ENCODE data around the gene MFSD12.

MFSD12 gene

DNA sequence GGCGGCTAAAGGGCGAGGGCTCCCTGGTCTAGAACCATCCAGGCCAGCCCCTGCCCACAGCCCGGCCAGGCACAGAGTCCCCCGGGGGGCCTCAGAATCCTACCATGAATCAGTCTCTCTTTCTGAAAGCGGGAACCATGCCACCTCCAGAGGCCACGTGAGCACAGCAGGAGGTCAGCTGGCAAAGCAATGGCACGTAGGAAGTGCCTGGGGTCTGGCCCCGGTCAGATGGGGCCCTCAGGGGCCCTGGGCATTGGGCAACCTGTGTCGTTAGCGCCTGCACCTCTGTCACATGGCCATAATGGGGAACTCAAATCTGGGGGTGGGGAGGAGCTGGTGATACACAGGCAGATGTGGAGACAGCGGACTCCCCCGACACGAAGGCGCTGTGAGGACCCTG lies 8.8 kb downstream of the MFSD12 start:
- Histone ChIP-seq H3K4me3 (ENCODE audit: low read depth, low read length) (no peak overlapping the region), H3K36me3 (replicated peaks) (peaks cover 61% of the 10 kb centered on the region), H3K27me3 (replicated peaks) (no peaks in the 10 kb centered on the region), H3K27ac (no peak overlapping the region)
- TF ChIP-seq, protein P1, sequence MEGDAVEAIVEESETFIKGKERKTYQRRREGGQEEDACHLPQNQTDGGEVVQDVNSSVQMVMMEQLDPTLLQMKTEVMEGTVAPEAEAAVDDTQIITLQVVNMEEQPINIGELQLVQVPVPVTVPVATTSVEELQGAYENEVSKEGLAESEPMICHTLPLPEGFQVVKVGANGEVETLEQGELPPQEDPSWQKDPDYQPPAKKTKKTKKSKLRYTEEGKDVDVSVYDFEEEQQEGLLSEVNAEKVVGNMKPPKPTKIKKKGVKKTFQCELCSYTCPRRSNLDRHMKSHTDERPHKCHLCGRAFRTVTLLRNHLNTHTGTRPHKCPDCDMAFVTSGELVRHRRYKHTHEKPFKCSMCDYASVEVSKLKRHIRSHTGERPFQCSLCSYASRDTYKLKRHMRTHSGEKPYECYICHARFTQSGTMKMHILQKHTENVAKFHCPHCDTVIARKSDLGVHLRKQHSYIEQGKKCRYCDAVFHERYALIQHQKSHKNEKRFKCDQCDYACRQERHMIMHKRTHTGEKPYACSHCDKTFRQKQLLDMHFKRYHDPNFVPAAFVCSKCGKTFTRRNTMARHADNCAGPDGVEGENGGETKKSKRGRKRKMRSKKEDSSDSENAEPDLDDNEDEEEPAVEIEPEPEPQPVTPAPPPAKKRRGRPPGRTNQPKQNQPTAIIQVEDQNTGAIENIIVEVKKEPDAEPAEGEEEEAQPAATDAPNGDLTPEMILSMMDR (IDR thresholded peaks at IDR 0.05; ENCODE audit: low read depth, low read length, missing control alignments), result no peak
- DNase-seq, result no peak
- in situ Hi-C loops (cut with HindIII; ENCODE audit: low pct_ligation_motif_present, low sequenced_read_pairs), result no loop called here

DNA sequence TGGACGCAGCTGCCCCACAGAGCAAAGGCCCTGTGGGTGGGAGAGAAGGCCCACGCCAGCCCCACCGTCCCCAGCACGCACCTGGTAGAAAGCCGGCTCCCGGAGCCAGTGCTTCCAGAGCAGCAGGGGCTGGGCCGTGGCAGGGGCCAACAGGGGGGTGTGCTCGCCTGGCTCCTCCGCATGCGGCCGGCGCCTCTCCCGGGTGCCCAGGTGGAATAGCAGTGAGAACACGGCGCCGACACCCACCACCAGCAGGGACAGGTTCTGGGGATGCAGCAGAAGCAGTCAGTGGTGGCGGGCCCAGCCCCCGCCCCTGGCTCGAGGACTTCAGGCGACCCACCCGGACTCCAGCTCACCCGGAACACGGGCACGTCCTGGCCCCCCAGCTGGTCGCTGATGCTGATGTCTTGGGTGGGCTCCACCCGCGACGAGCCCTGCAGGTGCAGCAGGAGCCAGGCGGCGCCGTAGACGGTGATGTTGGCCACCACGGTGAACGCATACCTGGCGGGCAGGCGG lies 9.6 kb downstream of the MFSD12 start:
- H3K27me3 ChIP-seq (replicated peaks), result no peaks in the 10 kb centered on the region
- no peak for DNase-seq
- H3K27ac ChIP-seq, result no peak overlapping the region
- in situ Hi-C loops (cut with HindIII; ENCODE audit: low pct_ligation_motif_present, low sequenced_read_pairs), result no loop called here
- no peak overlapping the region for H3K4me3 ChIP-seq (ENCODE audit: low read depth, low read length)
- H3K36me3 ChIP-seq (replicated peaks), result peaks cover 66% of the 10 kb centered on the region
- TF ChIP-seq, protein P1 (IDR thresholded peaks at IDR 0.05; ENCODE audit: low read depth, low read length, missing control alignments), result no peak

DNA sequence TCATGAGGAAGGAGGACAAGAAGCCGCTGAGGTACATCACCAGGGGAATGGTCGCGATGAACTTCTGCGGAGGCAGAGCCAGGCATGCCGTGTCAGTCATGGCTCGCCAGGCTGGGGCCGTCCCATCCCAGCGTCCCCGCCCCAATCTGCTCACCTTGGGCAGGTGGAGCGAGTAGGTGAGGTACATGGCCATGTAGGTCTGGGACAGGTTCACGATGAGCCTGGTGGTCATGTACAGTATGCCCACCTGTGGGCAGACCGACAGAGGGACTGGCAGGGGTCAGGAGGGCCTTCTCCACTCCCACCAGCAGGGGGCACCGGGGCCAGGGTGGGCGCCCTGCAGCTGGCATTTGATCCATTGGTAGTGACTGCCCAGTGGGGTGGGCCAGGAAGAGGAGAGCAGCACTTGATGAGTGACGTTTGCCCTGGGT lies 10.1 kb downstream of the MFSD12 start:
- Histone ChIP-seq H3K27ac (no peak overlapping the region), H3K36me3 (replicated peaks) (peaks cover 71% of the 10 kb centered on the region), H3K4me3 (ENCODE audit: low read depth, low read length) (no peak overlapping the region), H3K27me3 (replicated peaks) (no peaks in the 10 kb centered on the region)
- TF ChIP-seq, protein P1 (IDR thresholded peaks at IDR 0.05; ENCODE audit: low read depth, low read length, missing control alignments), result peak; percentile 80
- in situ Hi-C loops (cut with HindIII; ENCODE audit: low pct_ligation_motif_present, low sequenced_read_pairs), result no loop called here
- no peak for DNase-seq

DNA sequence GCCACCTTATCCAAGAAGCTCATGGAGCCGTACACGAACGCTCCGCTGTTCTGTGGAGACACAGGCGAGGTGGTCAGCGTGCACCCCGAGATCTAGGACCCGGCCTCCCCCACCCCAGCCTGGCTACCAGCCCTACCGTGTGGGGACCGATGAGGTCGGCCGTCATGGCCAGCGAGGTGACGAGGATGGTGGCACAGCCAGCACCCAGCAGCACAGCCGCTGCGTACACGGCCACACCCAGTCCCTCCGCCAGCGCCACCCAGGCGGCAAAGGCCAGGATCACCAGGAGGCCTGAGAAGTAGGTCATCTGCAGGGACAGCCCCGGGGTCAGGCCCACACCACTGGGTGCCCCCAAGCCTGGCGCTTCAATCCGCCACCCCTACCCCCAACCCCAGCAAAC lies 11.3 kb downstream of the MFSD12 start:
- no peak overlapping the region for H3K4me3 ChIP-seq (ENCODE audit: low read depth, low read length)
- TF ChIP-seq, protein P1 (IDR thresholded peaks at IDR 0.05; ENCODE audit: low read depth, low read length, missing control alignments), result no peak
- no peak for DNase-seq
- H3K27ac ChIP-seq, result no peak overlapping the region
- H3K36me3 ChIP-seq (replicated peaks), result peaks cover 78% of the 10 kb centered on the region
- in situ Hi-C loops (cut with HindIII; ENCODE audit: low pct_ligation_motif_present, low sequenced_read_pairs), result no loop called here
- H3K27me3 ChIP-seq (replicated peaks), result no peaks in the 10 kb centered on the region

DNA sequence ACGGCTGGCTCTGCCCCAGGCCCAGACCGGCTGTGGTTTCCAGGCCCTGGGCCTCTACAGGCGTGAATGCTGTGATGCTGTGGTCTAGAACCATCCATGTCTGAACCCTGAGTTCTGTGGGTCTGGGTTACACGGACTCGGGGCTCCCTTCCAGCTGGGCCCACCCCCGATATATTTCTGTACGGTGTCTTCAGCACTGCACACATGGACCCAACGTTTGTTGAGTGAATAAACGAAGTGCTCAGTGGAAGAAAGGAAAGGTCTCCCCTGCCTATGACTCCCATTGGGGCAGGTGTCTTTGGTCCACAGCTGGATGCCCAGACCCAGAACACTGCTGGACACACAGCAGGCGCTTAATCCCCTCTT lies 11.7 kb downstream of the MFSD12 start:
- no peak for DNase-seq
- peaks cover 73% of the 10 kb centered on the region for H3K36me3 ChIP-seq (replicated peaks)
- no peaks in the 10 kb centered on the region for H3K27me3 ChIP-seq (replicated peaks)
- TF ChIP-seq, protein P1 (IDR thresholded peaks at IDR 0.05; ENCODE audit: low read depth, low read length, missing control alignments), result no peak
- H3K4me3 ChIP-seq (ENCODE audit: low read depth, low read length), result no peak overlapping the region
- in situ Hi-C loops (cut with HindIII; ENCODE audit: low pct_ligation_motif_present, low sequenced_read_pairs), result no loop called here
- no peak overlapping the region for H3K27ac ChIP-seq
